Activated T-helper 1 cell treated with anti-CD3 and anti-CD28 coated beads, Interleukin-12 subunit alpha, Interleukin-12 subunit beta, Interleukin-2, Interleukin-4 antibody, amounts not matched to agents 30 ng/mL and 10 ng/mL and 1 ng/mL, durations not matched to agents 14 hours and 24 hours and 36 hours (primary cell): ENCODE results near the gene RTL1. TPM values are rescaled to one million over a fixed set of nuclear protein-coding genes. Genes with fewer than 3 reads are reported as not detected.

Experiments used
- DNase-seq: peaks from one replicate; pipeline ENCODE4 v3.0.0; 2021; ENCODE audit warnings: low spot score
- H3K27ac Mint-ChIP-seq: one replicate; pipeline ENCODE4 v1.8.0; 2021; ENCODE audit warnings: mild to moderate bottlenecking, mixed read lengths
- H3K27me3 Mint-ChIP-seq: one replicate; pipeline ENCODE4 v1.8.0; 2022; ENCODE audit warnings: mild to moderate bottlenecking, moderate library complexity, mixed read lengths; ENCODE audit not compliant: insufficient read depth
- H3K36me3 Mint-ChIP-seq: one replicate; pipeline ENCODE4 v1.8.0; 2021; ENCODE audit warnings: low read depth, mixed read lengths
- H3K4me1 Mint-ChIP-seq: one replicate; pipeline ENCODE4 v1.8.0; 2021; ENCODE audit warnings: low read depth, mixed read lengths
- H3K4me3 Mint-ChIP-seq: one replicate; pipeline ENCODE4 v1.8.0; 2021; ENCODE audit warnings: mild to moderate bottlenecking, moderate library complexity, mixed read lengths
- H3K9me3 Mint-ChIP-seq: one replicate; pipeline ENCODE4 v1.8.0; 2021; ENCODE audit warnings: mixed read lengths
- intact Hi-C: fragments of 100-400 bp; cut with micrococcal nuclease; formaldehyde crosslinking; loops from one replicate; pipeline ENCODE4 v1.15.1; 2024
- total RNA-seq: library from RNA; stranded (reverse); gene quantifications from 2 replicates; pipeline ENCODE4 v1.2.3, GENCODE V29; 2022

RTL1 gene
- total RNA-seq, 1 donor from 2014 or later = not detected

GRCh38 chr14:100903134-100903468 is 421 bp downstream of the RTL1 start:
- H3K4me1 Mint-ChIP-seq = no peaks in the 10 kb centered on the region
- no peaks in the 10 kb centered on the region for H3K36me3 Mint-ChIP-seq
- no peak overlapping the region for H3K4me3 Mint-ChIP-seq
- H3K27me3 Mint-ChIP-seq = peaks cover 42% of the 10 kb centered on the region
- intact Hi-C loops = no loop called here
- DNase-seq = no peak
- H3K27ac Mint-ChIP-seq = no peak overlapping the region
- no peaks in the 10 kb centered on the region for H3K9me3 Mint-ChIP-seq

- DNase-seq = no peak
- no peaks in the 10 kb centered on the region for H3K36me3 Mint-ChIP-seq
- peaks cover 42% of the 10 kb centered on the region for H3K27me3 Mint-ChIP-seq
- H3K27ac Mint-ChIP-seq = no peak overlapping the region
- H3K4me1 Mint-ChIP-seq = no peaks in the 10 kb centered on the region
- H3K4me3 Mint-ChIP-seq = no peak overlapping the region
- no peaks in the 10 kb centered on the region for H3K9me3 Mint-ChIP-seq
- intact Hi-C loops = no loop called here
These were observed 1.0 kb downstream of the RTL1 start for GRCh38 chr14:100902295-100903133.

GRCh38 chr14:100901391-100902183 is 1.9 kb downstream of the RTL1 start:
- peaks cover 39% of the 10 kb centered on the region for H3K27me3 Mint-ChIP-seq
- no peaks in the 10 kb centered on the region for H3K4me1 Mint-ChIP-seq
- no peaks in the 10 kb centered on the region for H3K9me3 Mint-ChIP-seq
- no peak for DNase-seq
- H3K27ac Mint-ChIP-seq = no peak overlapping the region
- no peaks in the 10 kb centered on the region for H3K36me3 Mint-ChIP-seq
- intact Hi-C loops = no loop called here
- H3K4me3 Mint-ChIP-seq = no peak overlapping the region

- Mint-ChIP-seq H3K4me3 (no peak overlapping the region), H3K27ac (no peak overlapping the region)
These were observed 2.6 kb downstream of the RTL1 start for GRCh38 chr14:100900837-100901390.

GRCh38 chr14:100899884-100900771 is 3.4 kb downstream of the RTL1 start:
- no peaks in the 10 kb centered on the region for H3K4me1 Mint-ChIP-seq
- no peak for DNase-seq
- H3K9me3 Mint-ChIP-seq = no peaks in the 10 kb centered on the region
- no peak overlapping the region for H3K27ac Mint-ChIP-seq
- no peaks in the 10 kb centered on the region for H3K36me3 Mint-ChIP-seq
- no peak overlapping the region for H3K4me3 Mint-ChIP-seq
- intact Hi-C loops = no loop called here
- peaks cover 34% of the 10 kb centered on the region for H3K27me3 Mint-ChIP-seq

More at GRCh38 chr14:100900837-100901390, 2.6 kb downstream of the RTL1 start:
- no peaks in the 10 kb centered on the region for H3K4me1 Mint-ChIP-seq
- peaks cover 39% of the 10 kb centered on the region for H3K27me3 Mint-ChIP-seq
- H3K9me3 Mint-ChIP-seq = no peaks in the 10 kb centered on the region
- intact Hi-C loops = no loop called here
- H3K36me3 Mint-ChIP-seq = no peaks in the 10 kb centered on the region
- DNase-seq = no peak

GRCh38 chr14:100898935-100899883 is 4.3 kb downstream of the RTL1 start:
- H3K4me3 Mint-ChIP-seq = no peak overlapping the region
- H3K9me3 Mint-ChIP-seq = no peaks in the 10 kb centered on the region
- no peak for DNase-seq
- no peaks in the 10 kb centered on the region for H3K4me1 Mint-ChIP-seq
- no peak overlapping the region for H3K27ac Mint-ChIP-seq
- no peaks in the 10 kb centered on the region for H3K36me3 Mint-ChIP-seq
- peaks cover 33% of the 10 kb centered on the region for H3K27me3 Mint-ChIP-seq
- intact Hi-C loops = no loop called here

- H3K27ac Mint-ChIP-seq = no peak overlapping the region
- no peak overlapping the region for H3K4me3 Mint-ChIP-seq
- no peak for DNase-seq
- intact Hi-C loops = no loop called here
- peaks cover 33% of the 10 kb centered on the region for H3K27me3 Mint-ChIP-seq
- H3K9me3 Mint-ChIP-seq = no peaks in the 10 kb centered on the region
- H3K4me1 Mint-ChIP-seq = no peaks in the 10 kb centered on the region
- H3K36me3 Mint-ChIP-seq = no peaks in the 10 kb centered on the region
These were observed 5.1 kb downstream of the RTL1 start for GRCh38 chr14:100898465-100898864.

GRCh38 chr14:100896369-100897060 is 7.0 kb downstream of the RTL1 start:
- Mint-ChIP-seq H3K9me3 (no peaks in the 10 kb centered on the region), H3K4me3 (no peak overlapping the region), H3K27me3 (peaks cover 27% of the 10 kb centered on the region), H3K36me3 (no peaks in the 10 kb centered on the region), H3K27ac (no peak overlapping the region), H3K4me1 (no peaks in the 10 kb centered on the region)
- intact Hi-C loops = no loop called here
- DNase-seq = no peak

- H3K9me3 Mint-ChIP-seq = no peaks in the 10 kb centered on the region
- intact Hi-C loops = no loop called here
These were observed 8.1 kb downstream of the RTL1 start for GRCh38 chr14:100895411-100895810.

GRCh38 chr14:100894416-100894815 is 9.1 kb downstream of the RTL1 start:
- intact Hi-C loops = no loop called here
- H3K4me1 Mint-ChIP-seq = no peaks in the 10 kb centered on the region
- no peak for DNase-seq

More at GRCh38 chr14:100895411-100895810, 8.1 kb downstream of the RTL1 start:
- Mint-ChIP-seq H3K36me3 (no peaks in the 10 kb centered on the region), H3K27ac (no peak overlapping the region), H3K4me3 (no peak overlapping the region), H3K4me1 (no peaks in the 10 kb centered on the region), H3K27me3 (peaks cover 17% of the 10 kb centered on the region)
- no peak for DNase-seq

GRCh38 chr14:100893760-100894159 is 9.8 kb downstream of the RTL1 start:
- intact Hi-C loops = no loop called here
- Mint-ChIP-seq H3K4me3 (no peak overlapping the region), H3K27ac (no peak overlapping the region), H3K27me3 (peaks cover 2% of the 10 kb centered on the region), H3K9me3 (no peaks in the 10 kb centered on the region), H3K36me3 (no peaks in the 10 kb centered on the region), H3K4me1 (no peaks in the 10 kb centered on the region)
- no peak for DNase-seq

More at GRCh38 chr14:100894416-100894815, 9.1 kb downstream of the RTL1 start:
- Mint-ChIP-seq H3K4me3 (no peak overlapping the region), H3K36me3 (no peaks in the 10 kb centered on the region), H3K27ac (no peak overlapping the region), H3K27me3 (peaks cover 8% of the 10 kb centered on the region), H3K9me3 (no peaks in the 10 kb centered on the region)
